NAMALWA (cell line): Measurements from ENCODE around the gene C4B.
A peak's percentile ranks its signal among the peaks of the same experiment; 100 is the strongest.
"Not testable (repeated sequence)": the region's sequence is repeated elsewhere in the genome, so short reads cannot be mapped to it uniquely, and the experiment has no call there.

Source experiments
- DNase-seq: peaks from one replicate; pipeline ENCODE4 v3.0.0-alpha.2; 2015; ENCODE audit warnings: low spot score

The C4B gene

DNA sequence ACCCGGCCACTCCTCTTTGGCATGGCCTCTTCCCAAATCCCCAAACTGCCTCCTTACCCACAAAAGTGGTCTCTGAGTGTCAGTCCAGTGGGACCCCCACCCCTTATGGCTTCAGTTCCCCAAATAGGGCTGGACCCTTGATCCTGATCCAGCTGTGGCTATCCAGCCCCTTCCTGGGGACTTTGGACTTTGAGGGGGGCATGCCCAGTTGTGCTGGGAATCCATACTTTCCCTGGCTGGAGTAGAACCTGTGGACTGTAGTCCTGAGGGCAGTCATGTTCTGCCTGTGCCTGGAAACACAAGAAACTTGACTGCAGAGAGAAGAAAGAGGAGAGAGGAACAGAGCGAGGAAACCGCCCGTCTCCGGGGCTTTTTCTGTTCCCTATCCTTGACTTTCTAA, 22.5 kb downstream of the C4B start:
- DNase-seq, result not testable (repeated sequence)

DNA sequence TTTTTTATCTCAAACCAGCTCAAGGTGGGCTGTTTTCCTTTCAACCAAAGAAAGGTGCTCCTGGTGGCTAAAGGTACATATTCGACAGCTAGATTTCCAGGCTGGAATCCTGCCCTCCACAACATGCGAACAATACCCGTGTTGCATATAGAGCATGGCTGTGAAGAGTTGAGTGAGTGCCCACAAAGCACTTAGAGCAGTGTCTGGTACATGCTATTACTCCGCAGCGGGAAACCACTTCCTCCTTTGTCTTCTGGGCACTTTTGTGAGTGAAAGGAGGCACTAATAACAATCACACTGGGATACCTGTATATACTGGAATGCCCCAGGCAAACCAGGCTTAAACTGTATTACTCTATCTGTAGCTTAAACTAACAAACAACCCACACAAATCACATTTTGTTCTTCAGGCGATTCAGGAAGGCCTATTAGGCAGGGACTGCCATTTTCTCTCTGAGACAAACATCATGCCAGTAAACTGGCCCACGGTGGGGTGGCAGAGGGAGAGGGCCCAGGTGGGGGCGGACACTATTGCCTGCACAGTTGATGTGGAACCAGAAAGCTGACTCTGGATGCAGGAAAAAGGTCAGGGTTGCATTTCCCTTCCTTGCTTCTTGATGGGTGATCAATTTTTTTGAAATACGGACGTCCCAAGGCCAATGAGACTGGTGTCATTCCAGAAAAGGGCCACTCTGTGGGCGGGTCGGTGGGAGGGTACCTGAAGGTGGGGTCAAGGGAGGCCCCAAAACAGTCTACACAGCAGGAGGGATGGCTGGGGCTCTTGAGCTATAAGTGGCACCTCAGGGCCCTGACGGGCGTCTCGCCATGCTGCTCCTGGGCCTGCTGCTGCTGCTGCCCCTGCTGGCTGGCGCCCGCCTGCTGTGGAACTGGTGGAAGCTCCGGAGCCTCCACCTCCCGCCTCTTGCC, 23.3 kb downstream of the C4B start, which contains the start of gene CYP21A2:
Gene CYP21A2, plus strand, starts transcription at position 818 of the 927 bp plus-strand sequence. Its CDS starts 8 bp downstream, at position 826.
- DNase-seq, result not testable (repeated sequence)

DNA sequence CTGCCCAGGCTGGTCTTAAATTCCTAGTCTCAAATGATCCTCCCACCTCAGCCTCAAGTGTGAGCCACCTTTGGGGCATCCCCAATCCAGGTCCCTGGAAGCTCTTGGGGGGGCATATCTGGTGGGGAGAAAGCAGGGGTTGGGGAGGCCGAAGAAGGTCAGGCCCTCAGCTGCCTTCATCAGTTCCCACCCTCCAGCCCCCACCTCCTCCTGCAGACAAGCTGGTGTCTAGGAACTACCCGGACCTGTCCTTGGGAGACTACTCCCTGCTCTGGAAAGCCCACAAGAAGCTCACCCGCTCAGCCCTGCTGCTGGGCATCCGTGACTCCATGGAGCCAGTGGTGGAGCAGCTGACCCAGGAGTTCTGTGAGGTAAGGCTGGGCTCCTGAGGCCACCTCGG, 24.3 kb downstream of the C4B start:
- not testable (repeated sequence) for DNase-seq

DNA sequence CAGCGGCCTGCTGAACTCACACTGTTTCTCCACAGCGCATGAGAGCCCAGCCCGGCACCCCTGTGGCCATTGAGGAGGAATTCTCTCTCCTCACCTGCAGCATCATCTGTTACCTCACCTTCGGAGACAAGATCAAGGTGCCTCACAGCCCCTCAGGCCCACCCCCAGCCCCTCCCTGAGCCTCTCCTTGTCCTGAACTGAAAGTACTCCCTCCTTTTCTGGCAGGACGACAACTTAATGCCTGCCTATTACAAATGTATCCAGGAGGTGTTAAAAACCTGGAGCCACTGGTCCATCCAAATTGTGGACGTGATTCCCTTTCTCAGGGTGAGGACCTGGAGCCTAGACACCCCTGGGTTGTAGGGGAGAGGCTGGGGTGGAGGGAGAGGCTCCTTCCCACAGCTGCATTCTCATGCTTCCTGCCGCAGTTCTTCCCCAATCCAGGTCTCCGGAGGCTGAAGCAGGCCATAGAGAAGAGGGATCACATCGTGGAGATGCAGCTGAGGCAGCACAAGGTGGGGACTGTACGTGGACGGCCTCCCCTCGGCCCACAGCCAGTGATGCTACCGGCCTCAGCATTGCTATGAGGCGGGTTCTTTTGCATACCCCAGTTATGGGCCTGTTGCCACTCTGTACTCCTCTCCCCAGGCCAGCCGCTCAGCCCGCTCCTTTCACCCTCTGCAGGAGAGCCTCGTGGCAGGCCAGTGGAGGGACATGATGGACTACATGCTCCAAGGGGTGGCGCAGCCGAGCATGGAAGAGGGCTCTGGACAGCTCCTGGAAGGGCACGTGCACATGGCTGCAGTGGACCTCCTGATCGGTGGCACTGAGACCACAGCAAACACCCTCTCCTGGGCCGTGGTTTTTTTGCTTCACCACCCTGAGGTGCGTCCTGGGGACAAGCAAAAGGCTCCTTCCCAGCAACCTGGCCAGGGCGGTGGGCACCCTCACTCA, 25.0 kb downstream of the C4B start:
- not testable (repeated sequence) for DNase-seq

DNA sequence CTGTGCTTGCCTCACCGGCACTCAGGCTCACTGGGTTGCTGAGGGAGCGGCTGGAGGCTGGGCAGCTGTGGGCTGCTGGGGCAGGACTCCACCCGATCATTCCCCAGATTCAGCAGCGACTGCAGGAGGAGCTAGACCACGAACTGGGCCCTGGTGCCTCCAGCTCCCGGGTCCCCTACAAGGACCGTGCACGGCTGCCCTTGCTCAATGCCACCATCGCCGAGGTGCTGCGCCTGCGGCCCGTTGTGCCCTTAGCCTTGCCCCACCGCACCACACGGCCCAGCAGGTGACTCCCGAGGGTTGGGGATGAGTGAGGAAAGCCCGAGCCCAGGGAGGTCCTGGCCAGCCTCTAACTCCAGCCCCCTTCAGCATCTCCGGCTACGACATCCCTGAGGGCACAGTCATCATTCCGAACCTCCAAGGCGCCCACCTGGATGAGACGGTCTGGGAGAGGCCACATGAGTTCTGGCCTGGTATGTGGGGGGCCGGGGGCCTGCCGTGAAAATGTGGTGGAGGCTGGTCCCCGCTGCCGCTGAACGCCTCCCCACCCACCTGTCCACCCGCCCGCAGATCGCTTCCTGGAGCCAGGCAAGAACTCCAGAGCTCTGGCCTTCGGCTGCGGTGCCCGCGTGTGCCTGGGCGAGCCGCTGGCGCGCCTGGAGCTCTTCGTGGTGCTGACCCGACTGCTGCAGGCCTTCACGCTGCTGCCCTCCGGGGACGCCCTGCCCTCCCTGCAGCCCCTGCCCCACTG, 25.9 kb downstream of the C4B start:
- not testable (repeated sequence) for DNase-seq

DNA sequence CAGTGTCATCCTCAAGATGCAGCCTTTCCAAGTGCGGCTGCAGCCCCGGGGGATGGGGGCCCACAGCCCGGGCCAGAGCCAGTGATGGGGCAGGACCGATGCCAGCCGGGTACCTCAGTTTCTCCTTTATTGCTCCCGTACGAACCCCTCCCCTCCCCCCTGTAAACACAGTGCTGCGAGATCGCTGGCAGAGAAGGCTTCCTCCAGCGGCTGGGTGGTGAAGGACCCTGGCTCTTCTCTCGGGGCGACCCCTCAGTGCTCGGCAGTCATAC, 26.4 kb downstream of the C4B start:
- not testable (repeated sequence) for DNase-seq

DNA sequence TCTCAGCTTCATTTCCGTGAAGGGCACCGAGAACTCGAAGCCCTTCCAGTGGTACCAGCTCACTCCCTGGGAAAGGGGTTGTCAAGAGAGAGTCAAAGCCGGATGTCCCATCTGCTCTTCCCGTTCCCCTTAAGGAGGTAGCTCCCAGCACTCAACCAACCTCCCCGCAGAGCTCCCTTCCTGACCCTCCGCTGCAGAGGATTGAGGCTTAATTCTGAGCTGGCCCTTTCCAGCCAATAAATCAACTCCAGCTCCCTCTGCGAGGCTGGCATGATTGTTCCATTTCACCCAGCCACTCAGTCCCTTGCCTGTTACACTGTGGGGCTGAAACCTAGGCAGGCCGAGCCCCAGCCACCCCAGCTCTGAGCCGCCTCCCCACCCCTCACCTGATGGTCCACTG, 26.8 kb downstream of the C4B start:
- DNase-seq, result not testable (repeated sequence)

DNA sequence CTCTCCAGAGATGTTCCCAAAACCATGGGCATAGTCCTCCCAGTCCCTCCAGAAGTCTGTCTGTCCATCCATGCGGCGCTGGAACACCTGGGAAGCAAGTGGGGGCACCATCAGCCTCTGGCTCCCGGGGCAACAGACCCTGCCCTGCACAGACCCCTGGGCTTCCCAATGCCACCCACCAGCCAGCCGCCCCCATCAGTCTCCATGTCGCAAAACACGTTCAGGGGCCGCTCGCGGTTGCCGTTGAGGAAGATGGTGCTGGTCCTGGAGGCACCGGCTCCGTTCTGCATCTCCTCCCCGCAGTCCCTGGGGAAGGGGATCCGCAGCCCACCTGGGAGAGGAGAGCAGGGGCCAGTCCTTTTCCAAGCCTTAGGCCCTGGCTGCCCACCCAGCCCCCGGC, 27.7 kb downstream of the C4B start:
- DNase-seq, result not testable (repeated sequence)

DNA sequence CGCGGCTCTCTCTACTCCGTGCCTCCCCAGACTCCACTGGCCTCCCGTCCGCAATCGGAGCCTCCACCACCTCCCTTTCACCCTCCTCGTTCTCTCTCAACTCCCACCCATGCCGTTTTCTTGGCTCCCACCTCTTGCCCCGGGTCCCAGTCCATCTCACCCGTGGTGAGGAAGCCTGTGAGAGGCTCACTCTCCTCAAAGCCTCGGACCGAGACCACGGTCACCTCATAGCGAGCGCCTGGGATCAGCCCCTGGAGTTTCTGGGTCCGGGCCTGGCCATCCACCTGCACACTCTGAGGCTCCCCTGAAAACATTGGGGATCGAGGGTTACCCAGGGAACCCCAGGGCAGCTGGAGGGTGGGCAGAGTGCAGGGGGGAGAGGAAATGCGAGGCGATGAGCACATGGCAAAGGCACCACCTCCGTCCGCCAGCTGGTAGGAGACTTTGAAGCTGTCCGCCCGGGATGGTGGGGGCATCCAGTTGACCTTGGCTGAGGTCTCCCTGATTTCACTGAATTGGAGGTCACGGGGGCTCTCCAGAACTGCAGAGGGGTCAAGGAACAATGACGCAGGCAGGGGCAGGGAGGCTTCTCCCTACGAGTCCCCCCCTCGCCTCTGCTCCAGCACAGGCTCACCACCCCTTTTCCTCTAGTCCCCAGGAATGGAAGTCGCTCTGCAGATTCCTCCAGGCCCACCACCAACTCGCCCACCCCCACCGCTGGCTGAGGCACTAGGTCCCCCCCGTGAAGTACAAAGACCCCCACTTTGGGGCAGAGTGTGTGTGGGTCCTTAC, 29.2 kb downstream of the C4B start:
- DNase-seq, result not testable (repeated sequence)

DNA sequence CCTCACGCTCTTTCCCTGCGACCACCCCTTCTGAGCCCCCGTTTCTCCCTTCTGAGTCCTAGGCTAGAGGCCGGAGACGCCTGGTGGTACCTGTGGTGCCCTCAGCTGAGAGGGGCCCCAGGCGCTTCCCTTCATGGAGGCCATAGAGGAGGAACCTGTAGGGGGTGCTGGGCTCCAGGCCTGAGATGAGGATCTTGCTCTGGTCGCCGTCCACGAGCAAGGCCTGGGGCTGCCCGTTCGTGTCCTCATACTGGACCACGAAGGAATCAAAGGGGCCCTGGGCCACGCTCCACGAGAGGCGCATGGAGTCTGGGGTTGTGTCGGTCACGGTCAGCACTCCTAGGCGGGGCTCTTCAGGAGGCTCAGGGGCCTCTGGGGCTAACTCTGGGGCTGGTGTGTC, 30.3 kb downstream of the C4B start:
- DNase-seq, result not testable (repeated sequence)

DNA sequence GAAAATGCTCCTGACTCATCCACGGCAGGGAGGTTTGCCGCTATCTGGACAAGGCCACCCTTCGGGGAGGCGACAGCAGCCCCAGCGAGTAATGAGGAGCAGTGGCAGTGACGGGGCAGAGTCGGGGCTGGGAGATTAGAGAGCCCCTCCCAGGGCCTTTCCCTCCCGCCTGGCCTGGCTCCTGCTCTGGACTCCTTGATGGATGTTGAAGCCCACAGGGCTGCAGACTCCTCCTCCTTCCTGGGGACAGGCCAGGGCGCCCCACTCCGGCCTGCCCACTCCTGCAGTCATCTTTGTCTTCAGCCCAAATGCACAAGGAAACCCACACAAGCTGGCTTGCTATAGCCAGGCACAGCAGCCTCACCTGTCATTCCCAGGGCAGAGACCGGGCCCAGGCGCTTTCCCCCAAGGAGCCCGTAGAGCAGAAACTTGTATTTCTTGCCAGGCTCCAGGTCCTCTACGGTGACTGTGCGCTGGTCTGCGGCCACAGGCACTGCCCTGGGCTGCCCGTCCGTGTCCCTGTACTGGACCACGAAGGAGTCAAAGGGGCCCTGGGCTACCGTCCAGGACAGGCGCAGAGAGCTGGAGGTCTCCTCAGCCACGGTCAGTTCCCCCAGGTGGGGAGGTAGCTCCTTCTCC, 31.3 kb downstream of the C4B start:
- no peak for DNase-seq

DNA sequence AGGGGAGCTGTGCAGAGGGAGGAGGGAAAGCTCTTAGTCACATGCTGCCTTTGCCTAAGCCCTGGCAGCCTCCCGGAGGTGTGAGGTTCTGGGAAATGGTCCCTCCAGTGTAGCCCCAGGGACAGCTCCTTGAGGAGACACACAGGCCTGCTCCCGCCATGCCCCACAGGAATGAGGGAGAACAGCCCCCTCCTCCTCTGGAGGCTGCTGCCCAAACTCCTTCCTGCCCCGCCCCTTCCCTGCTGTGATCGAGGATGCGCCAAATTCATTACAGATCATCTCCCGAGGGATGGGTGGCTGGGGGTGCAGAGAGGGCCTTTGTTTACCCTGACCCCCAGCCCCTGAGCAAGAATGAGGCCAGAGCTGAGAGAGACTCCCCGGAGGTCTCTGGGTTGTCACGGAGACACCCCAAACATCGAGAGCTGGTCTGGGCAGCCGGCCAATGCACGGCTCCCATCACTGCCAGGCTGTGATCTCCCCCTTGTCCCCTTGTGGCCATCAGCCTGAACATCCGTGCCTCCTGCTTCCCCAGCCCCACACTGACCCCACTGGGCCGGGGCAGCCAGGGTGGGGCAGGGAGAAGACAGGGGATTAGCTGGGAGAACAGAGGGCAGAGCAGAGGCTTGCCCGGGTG, 32.0 kb downstream of the C4B start:
- peak; percentile 38 for DNase-seq

DNA sequence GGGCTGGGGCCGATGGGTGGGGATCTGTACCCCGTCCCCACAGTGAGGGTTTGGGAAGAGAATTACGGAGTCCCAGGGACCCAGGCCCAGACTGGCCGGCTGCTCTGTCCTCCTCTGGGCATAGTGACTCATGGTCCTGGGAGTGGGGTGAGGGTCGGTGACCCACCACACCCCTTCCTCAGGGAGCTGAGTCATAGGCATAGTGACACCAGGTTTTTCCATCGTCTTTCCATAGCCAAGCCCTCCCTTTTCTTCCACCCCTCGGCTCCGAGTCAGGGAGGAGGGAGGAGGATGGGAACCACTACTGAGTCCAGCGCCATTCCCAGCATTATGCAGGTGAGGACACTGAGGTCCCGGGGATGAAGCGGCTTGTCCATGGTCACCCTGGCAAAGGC, 32.5 kb downstream of the C4B start:
- no peak for DNase-seq

DNA sequence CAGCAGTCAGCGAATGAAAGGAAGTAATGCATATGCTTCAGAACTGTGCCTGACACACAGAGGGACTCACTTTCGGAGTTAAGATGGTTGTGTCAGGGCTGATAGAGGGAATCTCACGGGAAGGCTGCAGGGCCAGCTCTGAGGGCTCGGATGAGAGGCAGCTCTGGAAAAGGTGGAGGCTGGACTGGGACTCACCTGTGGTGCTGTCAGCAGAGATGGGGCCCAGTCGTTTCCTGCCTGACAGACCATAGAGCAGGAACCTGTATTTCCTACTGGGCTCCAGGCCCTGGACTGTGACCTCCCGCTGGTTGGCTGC, 32.9 kb downstream of the C4B start:
- no peak for DNase-seq

DNA sequence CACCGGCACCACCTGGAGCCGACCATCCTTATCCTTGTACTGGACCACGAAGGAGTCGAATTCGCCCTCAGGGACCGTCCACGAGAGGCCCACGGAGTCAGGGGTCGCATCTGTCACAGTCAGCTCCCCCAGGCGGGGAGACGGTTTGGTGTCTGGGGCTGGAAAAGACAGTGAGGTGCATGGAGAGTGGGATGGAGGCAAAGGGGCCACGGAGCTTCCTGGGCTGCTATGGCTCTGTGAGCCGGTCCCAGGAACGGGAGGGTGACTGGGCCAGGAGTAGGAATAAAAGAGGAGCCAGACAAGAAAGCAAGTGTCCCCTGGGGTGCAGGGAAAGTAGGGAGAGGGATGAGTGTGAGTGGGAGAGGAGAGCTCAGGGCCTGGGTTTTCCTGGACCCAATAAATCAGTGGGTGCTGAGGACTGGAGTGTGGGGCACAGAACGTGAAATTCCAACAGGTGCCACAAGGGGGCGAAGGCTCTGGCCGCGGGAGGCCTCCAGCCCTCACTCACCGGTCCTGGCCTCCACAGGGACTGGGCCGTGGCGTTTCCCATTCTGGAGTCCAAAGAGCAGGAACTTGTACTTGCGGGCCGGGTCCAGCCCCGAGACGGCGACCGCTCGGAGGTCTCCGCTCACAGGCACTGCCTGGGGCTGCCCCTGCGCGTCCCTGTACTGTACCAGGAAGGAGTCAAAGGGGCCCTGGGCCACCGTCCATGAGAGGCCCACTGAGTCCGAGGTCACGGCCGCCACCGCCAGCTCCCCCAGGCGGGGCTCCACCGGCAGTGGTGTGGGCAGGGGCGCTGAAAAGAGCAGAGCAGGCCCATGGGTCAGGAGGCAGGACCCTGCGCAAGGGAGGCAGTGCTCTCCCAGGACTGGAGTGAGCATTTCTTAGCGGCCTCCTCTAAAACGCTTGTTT, 33.5 kb downstream of the C4B start:
- DNase-seq, result peak; percentile 71

DNA sequence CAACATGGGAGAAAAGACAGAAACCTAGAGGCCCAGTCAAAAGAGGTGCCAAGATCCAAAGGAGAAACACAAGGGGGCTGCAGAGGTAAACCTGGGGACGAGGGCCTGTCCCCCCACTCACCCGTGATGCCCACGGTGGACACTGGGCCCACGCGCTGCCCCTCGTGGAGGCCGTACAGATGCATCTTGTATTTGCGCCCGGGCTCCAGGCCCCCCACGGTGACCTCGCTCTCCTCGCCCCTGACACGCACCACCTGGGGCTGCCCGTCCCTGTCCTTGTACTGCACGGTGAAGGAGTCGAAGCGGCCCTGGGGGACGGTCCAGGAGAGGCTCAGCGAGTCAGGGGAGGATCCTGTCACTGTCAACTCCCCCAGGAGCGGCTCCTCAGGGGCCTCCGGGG, 34.6 kb downstream of the C4B start:
- not testable (repeated sequence) for DNase-seq

DNA sequence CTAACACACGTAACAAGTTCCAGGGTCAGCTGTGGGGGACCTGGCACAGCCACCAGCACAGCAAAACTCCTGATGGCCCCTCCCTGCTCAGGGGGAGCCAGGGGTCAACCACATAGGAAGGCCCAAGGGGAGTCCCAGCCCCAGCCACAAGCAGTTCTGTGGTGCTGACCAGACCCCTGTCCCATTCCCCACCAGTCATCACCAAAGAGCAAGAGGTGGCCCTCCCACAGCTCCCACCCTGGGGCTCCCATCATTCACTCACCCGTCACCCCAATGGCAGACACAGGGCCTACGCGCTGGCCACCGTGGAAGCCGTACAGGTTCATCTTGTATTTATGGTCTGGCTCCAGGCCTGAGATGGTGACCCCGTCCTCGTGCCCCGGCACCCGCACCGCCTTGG, 35.1 kb downstream of the C4B start:
- DNase-seq, result not testable (repeated sequence)

DNA sequence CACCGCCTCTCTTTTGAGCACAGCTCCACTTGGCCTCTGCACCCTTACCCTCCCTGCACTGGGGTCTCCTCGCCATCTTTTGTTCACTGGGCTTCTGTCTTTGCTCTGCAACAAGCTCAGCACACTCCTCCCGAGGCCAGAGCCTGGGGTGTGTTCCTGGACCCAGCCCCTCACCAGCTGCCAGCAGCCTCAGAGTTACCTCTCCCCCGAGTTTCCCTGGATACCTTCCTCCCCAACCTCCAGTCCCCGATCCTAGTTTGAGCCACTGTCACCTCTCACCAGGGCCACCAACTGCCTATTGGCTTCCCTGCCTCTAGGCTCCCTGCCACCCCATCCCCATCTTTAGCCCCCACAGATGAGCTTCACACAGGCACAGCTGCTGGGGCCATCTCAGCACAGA, 36.0 kb downstream of the C4B start:
- no peak for DNase-seq

DNA sequence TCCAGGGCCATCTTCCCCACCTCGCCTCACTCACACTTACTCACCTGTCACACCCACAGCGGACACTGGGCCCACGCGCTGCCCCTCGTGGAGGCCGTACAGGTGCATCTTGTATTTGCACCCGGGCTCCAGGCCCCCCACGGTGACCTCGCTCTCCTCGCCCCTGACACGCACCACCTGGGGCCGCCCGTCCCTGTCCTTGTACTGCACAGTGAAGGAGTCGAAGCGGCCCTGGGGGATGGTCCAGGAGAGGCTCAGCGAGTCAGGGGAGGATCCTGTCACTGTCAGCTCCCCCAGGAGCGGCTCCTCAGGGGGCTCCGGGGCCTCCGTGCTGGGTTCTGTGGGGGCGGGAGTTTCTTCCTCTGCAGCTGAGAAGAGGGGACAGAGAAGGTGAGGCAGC, 38.0 kb downstream of the C4B start:
- not testable (repeated sequence) for DNase-seq
